Measurements from ENCODE around the gene ARHGAP45.

The ARHGAP45 gene

GRCh38 chr19:1129535-1129934 is 62.6 kb downstream of the ARHGAP45 start:
- no peak for DNase-seq

GRCh38 chr19:1130771-1131717 is 64.1 kb downstream of the ARHGAP45 start:
- DNase-seq: no peak

- DNase-seq: peak in 23 of 56 donors; percentile 4 to 59 (median 19)
Observed at GRCh38 chr19:1131718-1132551, 65.0 kb downstream of the ARHGAP45 start.

- no peak for DNase-seq
Observed at GRCh38 chr19:1132552-1133383, 65.8 kb downstream of the ARHGAP45 start.

GRCh38 chr19:1133471-1133929 is 66.5 kb downstream of the ARHGAP45 start:
- DNase-seq: no peak

GRCh38 chr19:1134431-1134830 is 67.5 kb downstream of the ARHGAP45 start:
- no peak for DNase-seq

GRCh38 chr19:1135454-1135853 is 68.5 kb downstream of the ARHGAP45 start:
- DNase-seq: no peak

- no peak for DNase-seq
Observed at GRCh38 chr19:1136201-1136600, 69.2 kb downstream of the ARHGAP45 start.

Measured in amygdala (tissue), 56 donors.